Stimulated activated CD8-positive, alpha-beta memory T cell treated with anti-CD3 and anti-CD28 coated beads, Interleukin-4, amount 100 ng/mL, for 4 hours (primary cell): Measurements from ENCODE around the gene MYORG.

Experiments
- DNase-seq, 2 donors: peaks; one replicate each; pipeline ENCODE4 v3.0.0-alpha.2; 2020; ENCODE audit warnings: low read depth in 2 of 2, low spot score in 1 of 2

MYORG gene

DNA sequence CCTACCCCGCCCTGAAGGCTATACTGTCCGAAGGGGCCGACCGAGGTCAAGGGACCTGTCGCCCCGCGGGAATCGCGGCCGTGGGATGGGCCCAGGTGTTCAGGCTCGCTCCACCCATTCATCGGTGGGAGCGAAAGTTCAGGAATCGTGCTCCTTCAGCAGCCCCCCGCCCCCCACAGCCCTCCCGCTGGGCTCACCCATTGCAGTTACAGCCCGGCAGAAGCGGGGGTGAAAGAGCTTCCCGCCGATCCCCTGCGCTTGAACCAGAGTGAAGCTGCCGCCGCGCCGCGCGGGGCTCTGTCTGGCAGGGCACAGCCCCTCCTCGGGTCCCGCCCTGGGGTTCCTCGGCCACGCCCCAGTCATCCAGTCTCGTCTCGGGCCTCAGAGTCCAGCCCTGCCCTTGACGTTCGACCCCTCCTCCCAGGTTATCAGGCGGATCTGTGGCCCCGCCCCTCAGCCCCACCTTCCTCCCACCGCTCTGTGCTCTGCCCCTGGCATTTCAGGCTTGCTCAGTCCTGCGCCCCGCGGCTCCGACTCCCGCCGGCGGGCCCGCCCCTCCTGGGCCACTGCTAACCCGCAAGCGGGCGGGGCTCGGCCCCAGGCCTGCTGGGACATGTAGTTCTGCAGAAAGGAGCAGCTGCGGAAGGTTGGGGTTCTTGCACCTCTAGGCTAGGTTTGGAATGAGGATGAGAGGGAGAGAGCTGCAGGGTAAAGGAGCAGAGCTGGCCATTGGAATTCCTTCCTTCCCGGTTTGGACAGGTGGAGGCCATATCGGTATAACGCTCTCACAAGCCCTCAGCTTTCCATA, at the start of gene MYORG:
MYORG (minus strand) TSS at position 303 of the 808 bp plus-strand sequence. CDS start 3,955 bp downstream, outside the sequence.
- peak; percentile 81 to 95 for DNase-seq

- no peak for DNase-seq
These were observed 43.2 kb upstream of the MYORG start for GRCh38 chr9:34419716-34420504.

GRCh38 chr9:34417734-34418133, 41.0 kb upstream of the MYORG start:
- DNase-seq = no peak

GRCh38 chr9:34413231-34413852, 36.6 kb upstream of the MYORG start:
- DNase-seq = no peak

- no peak for DNase-seq
These were observed 35.6 kb upstream of the MYORG start for GRCh38 chr9:34412336-34412735.

DNA sequence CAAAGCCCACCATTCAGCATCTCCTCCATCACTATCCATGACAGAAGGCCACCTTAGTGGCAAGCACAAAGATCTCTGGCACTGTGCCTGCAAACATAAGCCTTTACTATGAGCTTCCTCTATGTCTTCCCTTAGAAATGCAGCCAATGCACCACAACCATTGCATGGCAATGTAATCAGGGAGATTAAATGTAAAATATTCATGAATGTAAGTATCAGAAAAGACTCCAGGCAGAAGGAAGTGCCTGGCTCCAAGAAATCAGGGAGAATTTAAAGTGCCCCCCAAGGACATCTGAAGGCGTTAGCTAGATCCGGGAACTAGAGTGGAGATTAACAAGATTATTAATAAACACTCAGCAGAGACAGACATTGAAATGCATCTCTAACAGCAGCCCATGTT, 32.5 kb upstream of the MYORG start:
- no peak for DNase-seq

GRCh38 chr9:34408173-34408572, 31.5 kb upstream of the MYORG start:
- no peak for DNase-seq

- DNase-seq = no peak
These were observed 29.5 kb upstream of the MYORG start for GRCh38 chr9:34406219-34406618.

DNA sequence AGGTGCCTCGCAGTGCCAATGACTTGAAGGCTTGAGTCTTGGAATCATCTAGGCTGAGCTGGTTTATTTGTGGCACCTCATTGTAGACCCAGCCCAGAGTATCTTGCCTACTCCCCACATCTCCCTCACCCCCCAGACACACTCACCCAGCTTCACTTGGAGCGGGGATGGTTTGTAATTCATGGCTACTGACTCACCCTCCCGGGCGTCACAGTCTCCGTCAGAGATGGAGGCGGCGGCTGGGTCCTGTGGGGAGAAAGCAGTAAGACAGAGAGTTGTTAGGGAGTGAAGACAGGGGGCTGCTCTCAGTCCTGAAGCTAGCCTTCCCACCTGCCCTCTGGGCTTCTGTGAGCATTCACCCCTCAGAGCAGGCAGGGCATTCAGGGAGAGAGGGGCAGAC, 29.0 kb upstream of the MYORG start:
- no peak for DNase-seq

DNA sequence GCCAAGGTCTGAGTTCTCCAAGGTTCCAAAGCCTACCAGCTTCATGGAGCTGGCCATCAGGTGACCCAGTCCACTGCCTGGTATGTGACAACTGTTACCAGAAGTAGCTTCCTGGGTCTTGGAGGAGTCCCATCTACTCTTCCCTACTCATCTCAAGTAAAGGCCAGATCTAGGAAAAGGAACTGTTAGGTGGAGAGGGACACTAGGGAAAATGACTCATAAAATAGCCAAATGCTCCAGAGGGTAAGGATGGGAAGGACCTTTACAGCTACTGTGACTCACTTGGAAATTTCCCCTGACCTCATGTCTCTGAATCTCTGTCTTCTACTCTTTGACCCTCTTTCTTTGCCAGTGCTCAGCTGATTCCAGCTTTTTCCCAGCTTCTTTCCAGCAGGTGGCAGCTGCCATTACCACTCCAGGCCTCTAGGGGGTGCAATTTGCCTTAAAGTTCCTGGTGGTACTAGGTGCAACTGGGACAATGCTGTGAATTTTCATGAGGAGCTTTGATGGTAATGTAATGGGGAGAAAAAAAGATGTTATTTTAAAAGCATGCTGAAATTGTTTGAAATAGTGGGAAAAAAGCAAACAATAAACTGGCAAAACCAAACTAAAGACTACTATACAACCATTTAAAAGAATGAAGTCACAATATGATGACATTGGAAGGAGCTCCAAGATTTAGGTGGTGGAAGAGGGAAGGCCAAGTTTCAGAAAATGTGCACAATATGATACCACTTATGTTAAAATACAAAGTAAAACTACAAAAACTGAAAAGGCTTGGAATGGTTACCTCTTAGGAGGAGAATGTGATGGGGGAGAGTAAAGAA, 27.1 kb upstream of the MYORG start:
- peak in 1 of 2 donors; percentile 24 for DNase-seq

- DNase-seq = no peak
These were observed 24.2 kb upstream of the MYORG start for GRCh38 chr9:34400686-34401602.

DNA sequence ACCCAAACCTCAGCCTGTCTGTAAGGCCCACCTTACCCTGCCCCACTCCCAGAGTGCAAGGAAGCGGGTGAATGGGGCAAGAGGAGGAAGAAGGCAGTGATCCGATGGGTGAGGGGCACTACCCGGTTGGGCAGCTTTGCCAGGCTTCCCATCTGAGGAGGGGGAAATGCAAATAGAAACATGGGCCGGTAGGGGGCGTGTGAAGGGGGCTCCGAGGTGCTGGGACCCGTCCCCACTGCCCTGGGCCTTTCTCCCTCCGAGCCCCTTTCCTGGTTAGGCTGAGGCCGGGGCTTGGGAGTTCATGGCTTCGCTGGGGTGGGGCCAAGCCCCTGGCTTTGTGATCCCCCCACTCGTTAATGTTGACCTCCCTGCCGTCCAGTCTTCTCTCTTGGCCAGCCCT, 23.6 kb upstream of the MYORG start:
- no peak for DNase-seq

DNA sequence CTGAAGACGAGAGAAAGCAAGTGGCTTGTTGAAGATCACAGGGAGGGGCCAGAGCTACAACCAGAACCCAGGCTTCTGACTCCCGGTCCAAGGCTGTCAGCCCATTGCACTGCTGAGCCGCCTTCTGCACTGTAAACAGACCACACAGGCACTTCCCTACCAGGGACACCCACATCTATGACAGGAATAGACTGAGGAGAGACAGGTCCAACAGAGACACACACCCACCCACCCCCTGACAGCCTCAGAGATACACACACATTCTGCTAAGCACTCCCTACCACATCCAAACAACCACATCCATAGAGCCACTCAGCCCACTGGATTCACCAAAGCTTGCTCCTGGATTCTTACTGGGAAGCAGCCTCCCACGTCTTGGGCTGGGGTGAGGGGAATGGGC, 23.0 kb upstream of the MYORG start:
- DNase-seq = no peak

- no peak for DNase-seq
These were observed 22.2 kb upstream of the MYORG start for GRCh38 chr9:34398875-34399274.

- DNase-seq = no peak
These were observed 19.8 kb upstream of the MYORG start for GRCh38 chr9:34396276-34397214.

DNA sequence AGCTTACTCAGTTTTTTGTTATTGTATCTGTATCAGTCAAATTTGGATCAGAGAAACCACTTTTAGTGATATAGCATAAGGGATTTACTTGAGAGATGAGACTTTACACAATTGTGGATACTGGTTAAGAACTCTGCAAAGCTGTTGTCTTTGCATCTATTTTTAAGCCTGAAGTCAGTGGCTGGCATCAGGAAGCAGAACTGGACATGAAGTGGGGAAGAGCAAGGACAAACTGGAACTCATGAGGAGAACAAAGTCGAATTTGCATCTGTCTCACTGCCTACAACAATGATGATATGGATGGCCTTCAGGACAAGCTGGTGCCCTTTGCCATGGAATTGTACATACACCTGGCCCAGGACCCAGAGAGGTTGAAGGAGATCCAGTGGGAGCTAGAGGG, 15.8 kb upstream of the MYORG start:
- DNase-seq = no peak

DNA sequence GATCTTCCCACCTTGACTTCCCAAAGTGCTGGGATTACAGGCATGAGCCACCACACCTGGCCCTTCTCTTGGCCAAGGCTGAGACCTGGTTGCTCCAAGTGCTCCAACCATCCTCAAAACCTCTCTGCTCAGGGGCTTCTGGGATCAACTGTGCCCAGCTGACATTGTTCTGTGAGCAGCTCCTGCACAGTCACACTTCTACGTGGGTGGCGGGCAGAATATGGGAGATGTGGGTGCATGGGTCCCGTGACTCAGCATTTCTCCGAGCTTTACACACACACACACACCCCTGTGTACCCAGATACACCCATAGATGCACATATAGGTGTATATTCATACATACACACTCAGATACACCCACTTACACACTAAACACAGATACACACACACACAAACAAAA, 10.5 kb upstream of the MYORG start:
- DNase-seq = no peak

DNA sequence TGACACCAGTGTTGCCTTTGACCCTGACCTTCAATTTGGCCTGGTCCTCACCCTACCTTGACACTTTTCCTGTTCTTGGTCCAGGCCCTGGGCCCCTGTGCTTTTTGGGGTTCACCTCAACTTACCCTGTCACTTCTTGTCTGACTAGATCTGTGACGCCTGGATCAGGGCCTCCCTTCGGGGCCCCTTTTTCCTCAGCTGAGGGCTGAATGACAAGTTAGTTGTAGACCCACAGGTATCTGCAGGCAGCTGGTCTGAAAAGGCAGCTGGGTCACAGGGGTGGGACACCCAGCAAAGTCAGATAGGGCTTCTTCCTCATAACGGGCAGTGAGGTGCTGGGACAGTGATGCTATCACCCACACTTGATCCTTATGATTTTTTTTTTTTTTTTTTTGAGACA, 10.0 kb upstream of the MYORG start:
- DNase-seq = no peak
